Measurements from ENCODE around the gene RDH11. TPM values are rescaled to one million over a fixed set of nuclear protein-coding genes. Genes with fewer than 3 reads are reported as not detected.

RDH11 gene
- total RNA-seq, 2 donors from 2014 or later = 20.8 to 24.0 TPM

DNA sequence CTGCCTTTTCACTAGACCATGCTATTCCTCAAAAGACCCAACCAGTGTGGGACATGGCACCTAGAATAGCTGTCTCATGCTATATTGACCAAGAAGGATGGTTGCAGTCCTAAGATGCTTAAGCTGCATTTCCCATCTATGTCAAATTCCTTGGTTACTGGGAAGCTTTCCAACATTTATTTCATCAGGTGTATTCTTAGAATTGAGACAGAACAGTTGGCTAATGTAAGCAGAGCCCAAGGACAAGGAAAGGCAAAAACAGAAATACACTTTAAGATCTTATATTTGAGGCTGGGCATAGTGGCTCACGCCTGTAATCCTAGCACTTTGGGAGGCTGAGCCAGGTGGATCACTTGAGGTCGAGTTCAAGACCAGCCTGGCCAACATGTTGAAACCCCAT lies 51.1 kb downstream of the RDH11 start:
- no peak overlapping the region for H3K27ac ChIP-seq
- no peak overlapping the region for H3K4me3 ChIP-seq
- no peaks in the 10 kb centered on the region for H3K4me1 ChIP-seq
- H3K36me3 ChIP-seq = peaks cover 21% of the 10 kb centered on the region
- no peak for TF ChIP-seq CTCF (IDR thresholded peaks at IDR 0.05)
- DNase-seq (ENCODE audit: low spot score) = no peak
- H3K27me3 ChIP-seq = no peaks in the 10 kb centered on the region
- no peaks in the 10 kb centered on the region for H3K9me3 ChIP-seq

DNA sequence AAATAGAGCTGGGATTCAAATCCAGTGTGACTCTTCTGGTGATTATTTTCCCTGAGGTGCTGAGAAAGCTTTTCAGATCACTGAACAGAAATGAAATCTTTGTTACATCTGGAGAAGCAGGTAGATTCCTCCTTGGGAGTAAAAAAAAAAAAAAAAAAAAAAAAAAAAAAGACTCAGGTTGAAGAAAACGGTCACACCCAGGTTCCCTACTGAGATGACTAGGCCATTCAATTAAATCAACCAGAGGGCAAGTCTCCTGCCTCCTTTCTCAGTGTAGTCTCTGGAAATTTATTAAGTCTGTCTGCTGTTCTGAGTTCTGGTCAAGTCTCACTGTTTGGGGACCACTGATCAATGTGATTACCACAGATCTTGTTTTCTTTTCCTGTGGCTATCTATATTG lies 51.9 kb downstream of the RDH11 start:
- H3K9me3 ChIP-seq = no peaks in the 10 kb centered on the region
- H3K27ac ChIP-seq = no peak overlapping the region
- no peaks in the 10 kb centered on the region for H3K4me1 ChIP-seq
- H3K36me3 ChIP-seq = peaks cover 14% of the 10 kb centered on the region
- TF ChIP-seq CTCF (IDR thresholded peaks at IDR 0.05) = no peak
- no peak for DNase-seq (ENCODE audit: low spot score)
- no peak overlapping the region for H3K4me3 ChIP-seq
- no peaks in the 10 kb centered on the region for H3K27me3 ChIP-seq

- H3K27ac ChIP-seq = no peak overlapping the region
Measured at GRCh38 chr14:67641902-67642749, 53.4 kb downstream of the RDH11 start.

GRCh38 chr14:67641480-67641879 lies 54.1 kb downstream of the RDH11 start:
- Histone ChIP-seq H3K36me3 (no peaks in the 10 kb centered on the region), H3K27ac (no peak overlapping the region), H3K4me3 (no peak overlapping the region), H3K9me3 (no peaks in the 10 kb centered on the region), H3K4me1 (no peaks in the 10 kb centered on the region), H3K27me3 (no peaks in the 10 kb centered on the region)
- no peak for TF ChIP-seq CTCF (IDR thresholded peaks at IDR 0.05)
- DNase-seq (ENCODE audit: low spot score) = no peak

More at GRCh38 chr14:67641902-67642749, 53.4 kb downstream of the RDH11 start:
- no peak for TF ChIP-seq CTCF (IDR thresholded peaks at IDR 0.05)
- no peaks in the 10 kb centered on the region for H3K36me3 ChIP-seq
- no peak for DNase-seq (ENCODE audit: low spot score)
- H3K27me3 ChIP-seq = no peaks in the 10 kb centered on the region
- H3K9me3 ChIP-seq = no peaks in the 10 kb centered on the region
- H3K4me1 ChIP-seq = no peaks in the 10 kb centered on the region
- no peak overlapping the region for H3K4me3 ChIP-seq

DNA sequence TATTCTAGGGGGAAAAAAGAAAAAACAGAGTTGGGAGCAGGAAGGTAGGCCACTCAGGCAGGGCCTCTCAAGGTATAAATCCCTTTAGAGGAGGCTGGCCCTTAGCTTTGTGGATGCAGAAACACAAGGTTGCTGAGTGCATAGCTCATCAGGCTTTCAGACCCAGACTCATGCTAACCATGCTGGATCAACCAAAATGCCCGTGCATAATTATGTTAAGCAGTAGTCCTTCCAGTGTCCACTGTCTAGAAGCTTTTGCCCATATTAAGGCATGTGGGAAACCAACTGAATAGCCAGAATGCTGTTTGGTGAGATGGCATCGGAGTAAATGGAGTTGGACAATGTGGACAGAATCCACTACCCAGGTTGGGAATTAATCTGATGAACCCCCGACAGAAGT lies 56.9 kb downstream of the RDH11 start:
- H3K27ac ChIP-seq = no peak overlapping the region
- no peak overlapping the region for H3K4me3 ChIP-seq
- no peaks in the 10 kb centered on the region for H3K9me3 ChIP-seq
- TF ChIP-seq CTCF (IDR thresholded peaks at IDR 0.05) = no peak
- H3K36me3 ChIP-seq = no peaks in the 10 kb centered on the region
- no peak for DNase-seq (ENCODE audit: low spot score)
- no peaks in the 10 kb centered on the region for H3K27me3 ChIP-seq
- no peaks in the 10 kb centered on the region for H3K4me1 ChIP-seq
